Skin epidermis (tissue), 12 donors: Measurements from ENCODE around the gene SETDB1.

ENCODE experiments used
- H3K27ac ChIP-seq, 21 experiments: fragments of 200-600 bp; sonication (generic) in 11 of 21; one replicate each; pipeline ENCODE4 v1.5.0; 2020; ENCODE audit warnings: mild to moderate bottlenecking in 3 of 21, inconsistent platforms in 2 of 21, moderate library complexity in 2 of 21
- H3K4me3 ChIP-seq, 7 experiments: fragments of 200-600 bp; sonication (generic) in 2 of 7; one replicate each; pipeline ENCODE4 v1.5.0; 2020; ENCODE audit warnings: inconsistent platforms in 2 of 7, mild to moderate bottlenecking in 2 of 7, moderate library complexity in 1 of 7

The SETDB1 gene

DNA sequence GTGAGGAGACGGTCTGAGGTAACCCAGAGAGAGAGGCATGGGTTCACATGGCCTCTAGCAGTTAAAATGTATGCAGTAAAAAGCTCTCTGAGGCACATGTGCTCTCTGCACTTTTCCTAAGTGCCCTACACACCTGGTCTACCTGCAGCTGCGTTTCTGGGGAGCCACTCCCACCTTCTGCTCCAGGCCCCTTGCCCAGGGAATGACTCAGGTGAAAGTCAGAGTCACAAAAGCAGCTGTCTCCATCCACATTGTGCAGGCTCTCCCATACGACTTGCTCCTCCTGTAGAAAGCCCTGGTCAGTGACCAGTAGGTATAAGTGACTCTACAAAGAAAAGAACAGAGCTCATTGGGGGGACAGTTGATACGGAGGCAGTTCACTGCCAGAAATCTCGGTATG is 71.8 kb downstream of the SETDB1 start:
- Histone ChIP-seq H3K4me3 (no peak overlapping the region), H3K27ac (no peak overlapping the region)

DNA sequence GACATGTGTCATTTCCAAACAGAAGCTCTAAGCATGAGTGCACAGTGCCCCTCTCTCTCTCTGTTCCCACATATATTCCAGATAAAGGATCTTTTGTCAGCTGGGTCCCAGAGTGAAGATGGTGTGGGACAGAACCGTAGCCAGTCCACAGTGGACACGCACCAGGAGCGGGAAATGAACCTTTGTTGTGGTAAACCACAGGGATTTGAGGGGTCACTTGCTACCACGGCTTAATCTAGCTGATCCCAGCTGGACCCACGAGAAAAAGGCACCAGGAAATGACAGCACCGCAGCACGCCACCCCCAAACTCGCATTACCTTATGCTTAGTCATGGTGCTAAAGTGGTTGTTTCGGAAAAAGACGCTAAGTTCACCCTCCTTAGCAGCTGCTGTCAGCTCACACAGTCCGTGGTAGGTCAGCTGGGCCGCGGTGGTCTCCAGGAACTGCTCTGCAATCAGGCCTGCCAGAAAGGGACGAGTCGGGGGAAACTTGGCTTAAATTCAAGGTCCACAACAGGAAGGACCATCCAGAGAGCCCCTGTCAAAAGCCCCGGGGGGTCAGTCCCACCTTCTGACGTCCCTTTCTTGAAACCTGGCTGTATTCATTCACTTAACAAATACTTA is 73.0 kb downstream of the SETDB1 start:
- Histone ChIP-seq H3K4me3 (no peak overlapping the region), H3K27ac (peak overlapping the region in 1 of 21 experiments; percentile 13)

DNA sequence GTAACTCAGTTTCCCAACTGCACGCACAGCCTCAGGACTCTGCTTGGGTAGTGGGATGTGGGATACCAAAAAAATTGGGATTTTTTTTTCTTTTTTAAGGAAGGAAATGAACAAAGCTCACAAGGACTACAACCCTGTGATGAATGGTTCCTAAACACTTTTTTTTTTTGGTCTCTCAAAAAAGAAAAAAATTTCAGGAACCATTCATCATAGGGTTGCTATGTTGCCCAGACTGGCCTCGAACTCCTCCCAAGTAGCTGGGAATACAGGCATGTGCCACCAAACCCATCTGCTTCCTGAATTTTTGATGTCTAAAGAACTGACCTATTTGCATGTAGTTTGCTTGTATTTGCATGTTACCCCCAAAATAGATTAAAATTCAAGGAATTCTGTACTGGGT is 73.8 kb downstream of the SETDB1 start:
- Histone ChIP-seq H3K4me3 (no peak overlapping the region), H3K27ac (no peak overlapping the region)

DNA sequence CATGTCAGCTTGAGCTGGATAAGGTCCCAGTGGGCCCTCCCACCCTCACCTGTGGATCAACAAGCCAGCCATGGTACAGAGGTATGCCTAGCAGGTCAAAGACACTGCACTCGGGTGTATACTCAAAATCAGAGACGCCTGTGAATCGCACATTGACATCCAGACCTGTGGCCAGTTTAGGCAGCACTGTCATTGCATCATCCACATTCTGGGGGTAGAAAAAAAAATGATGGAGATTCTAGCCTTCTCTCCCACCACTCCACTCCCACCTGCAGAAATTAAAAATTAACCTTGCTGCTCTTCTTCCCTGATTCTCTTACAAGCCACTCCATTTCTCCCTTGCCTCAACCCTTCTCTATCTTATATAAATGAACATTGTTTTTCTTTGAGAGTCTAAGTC is 74.2 kb downstream of the SETDB1 start:
- Histone ChIP-seq H3K4me3 (no peak overlapping the region), H3K27ac (no peak overlapping the region)

DNA sequence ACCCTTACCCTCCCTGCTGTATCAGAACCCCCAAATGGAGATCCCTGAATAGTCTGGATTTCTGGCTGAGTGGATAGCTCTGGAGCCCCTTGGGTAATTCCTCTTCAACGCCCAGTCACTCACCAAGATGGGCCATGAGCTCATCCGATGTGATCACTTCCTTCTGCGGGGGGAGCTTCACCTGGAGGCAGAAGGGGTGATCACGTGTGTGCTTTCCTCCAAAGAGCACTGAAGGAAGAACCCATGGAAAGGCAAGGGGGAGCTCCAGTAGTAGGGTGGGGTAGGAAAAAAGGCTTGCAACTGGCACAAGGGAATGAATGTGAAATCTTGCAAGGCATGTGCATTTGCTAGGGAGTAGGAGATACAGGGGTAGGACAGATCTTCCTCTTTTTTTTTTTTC is 75.4 kb downstream of the SETDB1 start:
- Histone ChIP-seq H3K4me3 (no peak overlapping the region), H3K27ac (peak overlapping the region in 2 of 21 experiments; percentile 1 to 51)

DNA sequence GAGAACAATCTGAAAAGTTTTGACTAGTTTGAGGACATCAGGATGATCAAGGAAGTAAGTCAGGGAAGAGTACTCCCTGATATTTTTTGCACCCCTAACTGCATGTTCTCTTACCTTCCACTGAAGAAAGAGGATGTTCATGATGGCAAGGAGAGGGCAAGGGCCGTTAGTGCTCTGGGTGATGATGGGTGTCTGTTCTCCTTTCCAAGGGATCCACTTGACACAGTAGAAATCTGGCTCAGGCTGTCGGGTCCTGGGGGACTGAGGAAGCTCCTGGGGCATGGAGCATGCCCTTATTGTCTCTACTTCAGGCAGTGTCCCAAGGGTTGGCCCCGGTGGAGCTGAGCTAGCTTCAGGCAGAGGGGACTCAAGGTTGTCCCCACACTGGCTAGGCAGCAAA is 75.9 kb downstream of the SETDB1 start:
- peak overlapping the region in 10 of 21 experiments; percentile 1 to 62 (median 32) for H3K27ac ChIP-seq
- no peak overlapping the region for H3K4me3 ChIP-seq

DNA sequence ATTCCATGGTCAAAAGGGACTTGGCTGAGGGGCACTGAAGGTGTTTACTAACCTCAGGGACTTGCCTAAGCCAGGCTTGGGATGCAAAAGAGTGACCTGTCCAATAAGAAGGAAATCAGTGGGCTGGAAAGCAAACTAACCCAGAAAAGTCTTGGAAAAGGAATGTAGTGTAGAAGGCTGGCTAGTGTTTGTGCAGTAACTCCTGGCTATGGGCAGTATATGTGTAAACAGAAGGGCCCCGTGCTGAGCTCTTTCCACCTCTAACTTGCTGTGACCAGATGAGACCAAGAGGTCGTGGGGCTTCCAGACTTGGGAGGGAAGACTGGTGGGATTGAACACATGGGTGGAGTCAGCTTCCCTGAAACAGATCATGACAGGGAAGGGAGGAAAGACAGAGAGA is 76.4 kb downstream of the SETDB1 start:
- no peak overlapping the region for H3K4me3 ChIP-seq
- peak overlapping the region in 10 of 21 experiments; percentile 1 to 62 (median 42) for H3K27ac ChIP-seq

DNA sequence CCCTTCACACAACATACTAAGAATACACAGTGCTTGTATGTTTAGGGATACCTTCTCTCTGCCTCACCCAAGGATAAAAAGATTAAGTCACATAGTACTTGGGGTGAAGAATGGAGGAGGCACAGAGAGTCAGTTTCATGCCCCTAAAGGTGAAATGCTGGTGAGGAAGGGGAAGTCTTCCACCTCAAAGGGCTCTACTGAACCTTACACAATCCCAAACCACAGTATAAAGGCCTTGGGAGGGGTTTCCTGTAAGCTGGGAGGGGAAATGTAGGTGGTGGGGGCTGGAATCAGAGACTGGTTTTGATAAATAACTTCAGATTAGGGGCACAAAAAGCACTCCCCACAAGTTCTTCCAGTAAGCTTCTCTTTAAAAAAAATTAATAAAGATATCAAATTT is 77.0 kb downstream of the SETDB1 start:
- Histone ChIP-seq H3K4me3 (no peak overlapping the region), H3K27ac (peak overlapping the region in 11 of 21 experiments; percentile 1 to 61 (median 37))

DNA sequence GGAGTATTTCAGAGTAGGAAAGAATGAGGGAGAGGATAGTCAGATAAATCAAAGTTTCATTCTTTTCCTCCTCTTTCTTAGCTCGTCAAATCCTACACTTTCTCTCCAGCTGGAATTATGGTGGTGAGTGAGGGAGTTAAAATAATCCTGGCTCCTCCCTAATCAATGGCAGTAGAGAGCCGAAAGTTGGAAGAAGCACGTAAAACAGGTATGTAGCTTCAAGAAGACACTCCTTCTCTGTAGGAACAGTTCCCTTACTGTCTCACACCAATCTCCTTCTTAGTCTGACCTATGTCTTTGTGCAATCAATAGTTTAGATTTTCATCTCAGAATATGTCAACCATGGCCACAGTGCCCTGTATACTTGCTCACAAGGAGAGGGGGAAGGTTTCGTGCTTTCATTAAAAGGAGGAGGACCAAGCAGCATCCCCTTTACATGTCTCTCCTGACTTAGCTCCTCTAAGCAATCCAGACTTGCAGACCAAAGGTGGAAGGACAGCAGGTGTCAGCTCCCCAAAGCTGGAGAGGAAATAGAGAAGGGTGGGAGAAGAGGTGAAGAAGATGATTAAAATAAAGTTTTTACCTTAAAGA is 79.7 kb downstream of the SETDB1 start:
- Histone ChIP-seq H3K4me3 (peak overlapping the region; percentile 40 to 57 (median 45)), H3K27ac (peak overlapping the region; percentile 66 to 96 (median 90))

DNA sequence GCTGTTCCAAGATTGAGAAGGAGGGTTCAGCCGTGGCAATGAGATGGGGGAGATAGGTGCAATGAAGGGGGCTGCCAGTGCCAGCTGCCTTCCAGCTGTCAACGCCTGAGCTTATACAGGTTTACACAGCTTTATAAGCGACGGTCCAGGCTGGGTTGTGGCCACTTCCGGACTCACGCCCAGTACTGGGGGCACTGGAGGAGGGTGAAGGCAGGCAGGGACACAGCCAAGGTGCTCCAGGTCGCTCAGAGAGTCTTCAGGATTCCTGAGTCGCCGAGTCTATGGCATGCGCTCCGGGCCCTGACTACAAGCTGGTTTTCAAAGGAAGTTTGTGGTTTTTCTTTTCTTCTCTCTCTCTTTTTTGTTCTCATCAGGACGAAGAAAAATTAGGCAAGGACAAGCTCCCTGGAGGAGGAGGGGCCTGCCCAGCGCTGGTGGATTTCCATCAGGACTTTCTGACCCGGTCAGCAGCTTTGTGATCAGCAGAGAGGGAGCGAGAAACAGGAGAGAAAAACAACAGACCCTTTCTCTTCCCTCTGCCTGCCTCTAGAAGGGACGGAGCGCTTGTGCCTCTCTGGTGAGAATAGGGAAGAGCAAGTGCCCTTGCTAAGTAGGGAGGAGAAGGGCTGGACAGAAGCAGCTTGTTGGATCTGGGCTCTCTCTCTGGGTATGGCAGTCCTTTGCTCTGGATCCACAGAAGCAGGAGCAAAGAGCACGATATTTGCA is 80.3 kb downstream of the SETDB1 start, which contains the start of gene MINDY1:
Gene MINDY1, minus strand, starts transcription at position 576 of the 726 bp plus-strand sequence. CDS start 4,285 bp downstream, outside the sequence.
- Histone ChIP-seq H3K4me3 (peak within 1 kb of the TSS; percentile 40 to 57 (median 45)), H3K27ac (peak within 1 kb of the TSS; percentile 66 to 96 (median 90))

DNA sequence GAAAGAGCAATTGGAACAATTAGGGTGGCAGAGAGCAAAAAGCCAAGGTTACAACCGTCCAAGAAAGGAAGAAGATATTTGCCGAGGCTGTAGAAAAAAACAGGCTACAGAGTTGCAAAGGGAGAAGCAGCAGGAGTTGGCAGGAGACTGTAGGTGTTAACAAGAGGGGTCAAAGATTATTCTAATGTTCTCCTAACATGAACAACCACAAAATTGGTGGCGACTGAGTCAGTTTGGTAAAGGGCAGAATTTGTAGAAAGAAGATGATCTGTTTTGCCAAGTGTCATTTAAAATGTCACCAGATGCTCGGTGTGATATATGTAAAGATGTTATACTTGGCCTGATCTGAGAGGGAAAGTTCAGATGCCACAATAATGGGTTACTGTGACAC is 81.7 kb downstream of the SETDB1 start:
- Histone ChIP-seq H3K27ac (peak overlapping the region in 19 of 21 experiments; percentile 74 to 96 (median 90)), H3K4me3 (peak overlapping the region; percentile 62 to 82 (median 65))

DNA sequence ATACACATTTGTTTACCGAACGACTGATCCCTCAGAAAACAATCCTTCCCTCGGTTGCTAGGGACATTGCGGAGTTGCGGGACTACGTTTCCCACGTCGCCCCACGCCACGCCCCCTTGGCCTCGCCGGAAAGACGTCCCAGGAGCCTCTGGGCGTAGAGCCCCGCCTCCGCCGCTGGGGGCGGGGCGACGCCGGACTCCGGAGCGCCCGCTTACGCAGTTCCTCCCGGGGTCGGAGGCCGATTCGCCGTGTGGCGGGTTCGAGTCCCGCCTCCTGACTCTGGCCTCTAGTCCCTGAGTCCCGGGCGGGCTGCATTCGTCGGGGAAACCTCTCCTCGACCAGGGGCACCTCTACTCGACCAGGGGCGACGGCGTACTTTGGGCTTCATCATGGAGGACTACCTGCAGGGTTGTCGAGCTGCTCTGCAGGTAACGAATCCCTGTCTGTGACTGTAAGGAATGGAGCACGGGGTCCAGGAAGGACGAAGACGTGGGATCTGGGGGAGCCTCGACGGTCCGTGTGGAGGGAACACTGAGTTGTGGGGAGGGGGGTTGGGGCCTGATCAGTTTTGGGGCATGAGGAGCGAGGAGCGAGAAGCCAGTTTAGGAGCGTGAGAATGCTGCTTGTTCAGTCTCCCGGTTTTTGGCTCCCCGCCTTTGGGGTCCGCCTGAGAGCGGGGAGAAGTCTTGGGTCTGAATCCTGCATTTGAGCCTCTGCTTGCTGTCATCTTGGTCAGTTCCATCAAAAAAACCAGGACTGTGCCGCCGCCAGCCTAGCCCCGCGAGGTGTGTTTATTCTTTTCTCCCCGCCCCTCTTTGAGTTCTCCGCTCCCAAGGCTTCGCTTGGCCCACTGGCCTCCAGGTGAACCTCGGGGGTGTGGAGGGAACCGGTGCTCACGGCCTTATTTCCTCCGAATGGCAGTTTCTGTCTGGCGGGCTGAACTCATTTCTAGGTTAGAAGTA is 82.4 kb downstream of the SETDB1 start, which contains the start of gene PRUNE1:
Gene PRUNE1, plus strand, starts transcription at position 206 of the 962 bp plus-strand sequence. Its CDS starts 184 bp downstream, at position 390.
- peak within 1 kb of the TSS; percentile 62 to 82 (median 65) for H3K4me3 ChIP-seq
- H3K27ac ChIP-seq, result peak within 1 kb of the TSS in 20 of 21 experiments; percentile 72 to 96 (median 90)

DNA sequence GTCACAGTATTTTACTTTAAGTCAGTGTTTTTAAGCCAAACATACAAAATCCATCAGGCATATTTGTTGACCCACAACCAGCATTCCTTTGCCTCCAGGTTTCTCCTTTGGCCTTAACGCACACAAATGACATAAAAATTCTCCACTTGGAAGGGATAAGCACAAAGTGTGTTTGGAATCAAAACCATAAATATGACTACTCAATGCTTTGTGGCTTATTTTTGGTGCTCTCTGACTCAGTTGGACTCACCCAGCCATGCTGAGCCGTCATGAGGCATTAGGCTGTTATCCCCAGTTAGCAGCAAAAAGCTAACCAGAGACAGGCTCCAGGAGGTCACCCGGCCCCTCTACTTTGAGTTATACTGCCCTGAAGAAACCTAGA is 83.0 kb downstream of the SETDB1 start:
- Histone ChIP-seq H3K4me3 (peak overlapping the region; percentile 62 to 82 (median 65)), H3K27ac (peak overlapping the region in 14 of 21 experiments; percentile 79 to 96 (median 88))

DNA sequence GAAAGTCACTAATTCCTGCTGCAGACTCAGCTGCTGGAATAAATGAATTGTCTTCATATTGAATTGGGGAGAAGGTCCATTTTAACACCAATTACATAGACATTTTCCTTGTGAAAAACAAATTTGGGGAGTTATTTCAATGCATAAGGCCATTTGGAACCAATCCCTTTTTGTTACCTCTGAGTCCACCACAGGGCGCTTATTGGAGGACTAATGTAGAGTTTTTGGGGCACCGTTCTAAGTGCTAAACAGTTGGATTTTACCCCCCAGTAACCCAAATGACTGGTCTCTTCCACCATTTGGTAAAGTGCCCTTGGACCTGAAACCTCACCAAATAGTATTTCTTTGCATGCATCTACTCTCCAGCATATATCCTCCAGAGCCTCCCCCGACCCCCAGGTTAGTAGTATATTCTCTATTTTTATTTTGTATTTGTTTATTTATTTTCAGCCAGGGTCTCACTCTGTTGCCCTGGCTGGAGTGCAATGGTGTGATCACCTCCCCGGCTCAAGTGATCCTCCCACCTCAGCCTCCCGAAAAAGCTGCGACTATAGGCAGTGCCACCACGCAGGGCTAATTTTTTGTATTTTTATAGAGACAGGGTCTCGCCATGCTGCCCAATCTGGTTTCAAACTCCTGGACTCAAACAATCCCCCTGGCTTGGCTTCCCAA is 83.6 kb downstream of the SETDB1 start:
- H3K27ac ChIP-seq, result peak overlapping the region in 5 of 21 experiments; percentile 81 to 88 (median 86)
- no peak overlapping the region for H3K4me3 ChIP-seq

DNA sequence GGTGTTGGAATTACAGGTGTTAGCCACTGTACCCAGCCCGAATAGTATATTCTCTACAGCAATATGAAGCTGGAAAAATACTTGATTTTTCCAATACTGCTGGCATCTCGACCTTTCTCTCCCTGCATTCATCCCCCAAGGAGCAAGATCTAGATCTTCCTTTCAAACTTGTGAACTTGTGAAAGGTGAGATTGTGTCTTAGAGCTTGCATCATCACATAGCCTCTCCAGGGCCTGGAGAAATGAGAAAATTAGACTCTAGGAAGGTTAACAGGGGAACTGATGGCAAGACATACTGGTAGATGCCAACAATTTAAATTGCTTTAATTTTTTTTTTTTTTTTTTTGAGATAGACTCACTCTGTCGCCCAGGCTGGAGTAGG is 84.2 kb downstream of the SETDB1 start:
- no peak overlapping the region for H3K27ac ChIP-seq

DNA sequence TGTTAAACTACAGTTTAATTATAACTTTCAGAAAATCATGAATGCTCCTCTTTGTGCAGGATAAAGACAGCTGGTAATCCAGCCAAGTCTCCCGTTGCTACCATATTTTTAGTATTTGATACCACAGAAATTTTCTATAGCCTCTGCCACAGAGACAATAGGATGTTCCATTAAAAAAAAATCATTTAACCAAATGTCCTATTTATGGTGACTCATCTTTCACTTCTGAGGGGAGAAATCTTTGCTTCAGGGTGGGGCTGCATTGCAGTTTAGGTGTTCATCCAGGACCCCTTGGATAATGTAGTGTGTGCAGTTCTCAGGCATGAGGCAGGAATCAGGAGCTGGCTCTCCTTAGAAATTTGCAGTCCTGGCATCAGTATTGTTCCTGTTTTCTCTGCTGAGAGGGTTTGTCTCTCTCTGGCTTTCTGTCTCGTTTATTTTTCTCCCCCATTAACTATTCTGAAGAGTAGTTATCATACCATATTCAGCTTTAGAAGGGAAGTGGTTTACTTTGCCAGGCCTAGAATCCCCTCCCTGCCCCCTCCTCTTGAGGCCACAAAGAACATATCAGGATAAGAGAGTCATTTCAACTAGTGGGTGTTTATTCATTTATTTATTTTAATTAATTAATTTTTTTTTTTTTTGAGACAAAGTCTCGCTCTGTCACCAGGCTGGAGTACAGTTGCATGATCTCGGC is 85.1 kb downstream of the SETDB1 start:
- Histone ChIP-seq H3K4me3 (no peak overlapping the region), H3K27ac (peak overlapping the region in 1 of 21 experiments; percentile 19)

More for the DNA sequence above, 84.2 kb downstream of the SETDB1 start:
- no peak overlapping the region for H3K4me3 ChIP-seq

DNA sequence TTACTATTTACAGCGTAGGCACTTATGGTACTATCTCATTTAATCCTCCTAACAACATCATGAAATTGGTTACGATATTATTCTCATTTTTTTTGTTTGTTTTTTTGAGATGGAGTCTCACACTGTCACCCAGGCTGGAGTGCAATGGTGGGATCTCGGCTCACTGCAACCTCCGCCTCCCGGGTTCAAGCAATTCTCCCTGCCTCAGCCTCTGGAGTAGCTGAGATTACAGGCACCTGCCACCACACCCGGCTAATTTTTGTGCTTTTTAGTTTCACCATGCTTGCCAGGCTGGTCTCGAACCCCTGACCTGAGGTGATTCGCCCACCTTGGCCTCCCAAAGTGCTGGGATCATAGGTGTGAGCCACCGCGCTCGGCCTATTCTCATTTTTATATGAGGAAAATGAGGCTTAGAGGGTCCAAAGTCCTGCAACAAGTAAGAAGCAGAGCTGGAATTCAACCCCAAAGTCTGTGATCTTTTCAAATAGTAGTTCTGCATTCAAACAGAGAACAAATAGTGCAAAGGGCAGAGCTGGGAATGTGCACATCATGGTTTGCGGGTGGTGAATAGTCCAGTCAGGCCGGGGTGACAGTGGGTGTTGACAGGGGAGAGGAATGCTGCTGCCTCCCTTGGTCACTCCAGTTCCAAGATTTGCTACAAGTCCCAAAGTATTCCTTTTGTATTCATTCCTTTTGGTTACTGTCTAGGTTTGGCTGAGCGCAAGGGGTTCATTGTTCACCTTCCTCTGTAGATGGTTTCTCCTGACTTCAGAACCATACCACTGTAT is 86.7 kb downstream of the SETDB1 start:
- no peak overlapping the region for H3K27ac ChIP-seq
- H3K4me3 ChIP-seq, result no peak overlapping the region
